NOMO-1 (cell line): Measurements from ENCODE around the gene MESP2.

ENCODE experiments used
- DNase-seq, 2 experiments: peaks; one replicate each; lab custom pipeline; 2025; ENCODE audit not compliant: unreplicated experiment in 2 of 2; lab: John Stamatoyannopoulos, UW

The MESP2 gene

GRCh38 chr15:89801471-89802195 is 25.5 kb downstream of the MESP2 start:
- DNase-seq, result no peak

- no peak for DNase-seq
Observed at GRCh38 chr15:89802231-89802928, 26.2 kb downstream of the MESP2 start.

GRCh38 chr15:89802986-89803824 is 27.1 kb downstream of the MESP2 start:
- no peak for DNase-seq

GRCh38 chr15:89803941-89804800 is 28.0 kb downstream of the MESP2 start:
- DNase-seq, result no peak

GRCh38 chr15:89805241-89806209 is 29.4 kb downstream of the MESP2 start:
- DNase-seq, result no peak

- no peak for DNase-seq
Observed at GRCh38 chr15:89806210-89806558, 30.1 kb downstream of the MESP2 start.

GRCh38 chr15:89806559-89807550 is 30.7 kb downstream of the MESP2 start:
- no peak for DNase-seq

GRCh38 chr15:89807689-89808088 is 31.6 kb downstream of the MESP2 start:
- no peak for DNase-seq

- no peak for DNase-seq
Observed at GRCh38 chr15:89808160-89808870, 32.2 kb downstream of the MESP2 start.

- no peak for DNase-seq
Observed at GRCh38 chr15:89809093-89809786, 33.1 kb downstream of the MESP2 start.

- no peak for DNase-seq
Observed at GRCh38 chr15:89809787-89810148, 33.6 kb downstream of the MESP2 start.

GRCh38 chr15:89810837-89811236 is 34.7 kb downstream of the MESP2 start:
- no peak for DNase-seq

- no peak for DNase-seq
Observed at GRCh38 chr15:89812011-89812846, 36.1 kb downstream of the MESP2 start.

GRCh38 chr15:89812847-89813320 is 36.8 kb downstream of the MESP2 start:
- DNase-seq, result no peak

GRCh38 chr15:89813381-89814111 is 37.4 kb downstream of the MESP2 start:
- no peak for DNase-seq
